Nephron progenitor cell (in vitro differentiated cells): Measurements from ENCODE around the gene FLT3LG.

Experiments
- DNase-seq: peaks from one replicate; pipeline ENCODE4 v3.0.0; 2021
- H3K27ac Mint-ChIP-seq: 2 replicates; pipeline ENCODE4 v1.8.0; 2021; ENCODE audit warnings: mild to moderate bottlenecking, moderate library complexity, mixed read lengths
- H3K27me3 Mint-ChIP-seq: 2 replicates; pipeline ENCODE4 v1.8.0; 2021; ENCODE audit warnings: mild to moderate bottlenecking, low read depth, mixed read lengths; ENCODE audit not compliant: poor library complexity
- H3K36me3 Mint-ChIP-seq: 2 replicates; pipeline ENCODE4 v1.8.0; 2021; ENCODE audit warnings: low read depth, mixed read lengths
- H3K4me1 Mint-ChIP-seq: 2 replicates; pipeline ENCODE4 v1.8.0; 2021; ENCODE audit warnings: mixed read lengths
- H3K4me3 Mint-ChIP-seq: 2 replicates; pipeline ENCODE4 v1.8.0; 2021; ENCODE audit warnings: mild to moderate bottlenecking, moderate library complexity, mixed read lengths
- H3K9me3 Mint-ChIP-seq: 2 replicates; pipeline ENCODE4 v1.8.0; 2021; ENCODE audit warnings: mild to moderate bottlenecking, moderate library complexity, mixed read lengths
- TF ChIP-seq, protein P1 (sequence below): fragments of 200-600 bp; sonication (generic); IDR thresholded peaks from 2 replicates; pipeline ENCODE4 v1.5.0; 2021; ENCODE audit warnings: antibody characterized with exemption

FLT3LG gene

DNA sequence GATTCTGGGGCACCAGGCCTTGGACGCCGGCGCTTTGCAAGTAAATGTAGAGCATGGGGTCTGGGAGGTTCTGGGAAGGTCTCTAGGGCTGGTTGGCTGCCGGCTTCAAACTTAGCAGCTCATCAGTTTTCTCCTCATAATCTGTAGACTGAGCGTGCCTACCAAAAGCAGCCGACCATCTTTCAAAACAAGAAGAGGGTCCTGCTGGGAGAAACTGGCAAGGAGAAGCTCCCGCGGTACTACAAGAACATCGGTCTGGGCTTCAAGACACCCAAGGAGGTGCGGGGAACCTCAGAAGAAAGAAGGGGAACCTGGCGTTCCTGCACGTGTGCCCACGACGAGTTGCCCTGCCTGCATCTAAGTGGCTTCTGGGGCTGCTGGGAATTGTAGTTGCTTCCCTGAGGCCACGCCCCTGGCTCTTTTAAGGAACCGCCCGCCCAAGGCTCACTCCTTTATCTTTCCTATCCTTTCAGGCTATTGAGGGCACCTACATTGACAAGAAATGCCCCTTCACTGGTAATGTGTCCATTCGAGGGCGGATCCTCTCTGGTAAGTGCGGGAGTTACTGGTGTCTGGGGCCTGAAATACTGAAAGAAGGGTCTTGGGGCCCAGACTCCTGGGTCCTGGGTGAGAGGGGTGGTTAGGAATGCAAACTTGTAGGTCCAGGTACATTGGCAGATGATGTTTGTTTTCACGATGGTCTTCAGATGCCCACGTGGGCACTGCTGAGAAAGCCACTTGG lies 23.2 kb downstream of the FLT3LG start:
- peaks cover 43% of the 10 kb centered on the region for H3K36me3 Mint-ChIP-seq
- peak overlapping the region; percentile 99 for H3K27ac Mint-ChIP-seq
- H3K9me3 Mint-ChIP-seq, result peaks cover 7% of the 10 kb centered on the region
- peak overlapping the region; percentile 99 for H3K4me3 Mint-ChIP-seq
- peaks cover 10% of the 10 kb centered on the region for H3K27me3 Mint-ChIP-seq
- H3K4me1 Mint-ChIP-seq, result peaks cover 49% of the 10 kb centered on the region
- DNase-seq, result no peak
- TF ChIP-seq, protein P1, sequence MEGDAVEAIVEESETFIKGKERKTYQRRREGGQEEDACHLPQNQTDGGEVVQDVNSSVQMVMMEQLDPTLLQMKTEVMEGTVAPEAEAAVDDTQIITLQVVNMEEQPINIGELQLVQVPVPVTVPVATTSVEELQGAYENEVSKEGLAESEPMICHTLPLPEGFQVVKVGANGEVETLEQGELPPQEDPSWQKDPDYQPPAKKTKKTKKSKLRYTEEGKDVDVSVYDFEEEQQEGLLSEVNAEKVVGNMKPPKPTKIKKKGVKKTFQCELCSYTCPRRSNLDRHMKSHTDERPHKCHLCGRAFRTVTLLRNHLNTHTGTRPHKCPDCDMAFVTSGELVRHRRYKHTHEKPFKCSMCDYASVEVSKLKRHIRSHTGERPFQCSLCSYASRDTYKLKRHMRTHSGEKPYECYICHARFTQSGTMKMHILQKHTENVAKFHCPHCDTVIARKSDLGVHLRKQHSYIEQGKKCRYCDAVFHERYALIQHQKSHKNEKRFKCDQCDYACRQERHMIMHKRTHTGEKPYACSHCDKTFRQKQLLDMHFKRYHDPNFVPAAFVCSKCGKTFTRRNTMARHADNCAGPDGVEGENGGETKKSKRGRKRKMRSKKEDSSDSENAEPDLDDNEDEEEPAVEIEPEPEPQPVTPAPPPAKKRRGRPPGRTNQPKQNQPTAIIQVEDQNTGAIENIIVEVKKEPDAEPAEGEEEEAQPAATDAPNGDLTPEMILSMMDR, result no peak

DNA sequence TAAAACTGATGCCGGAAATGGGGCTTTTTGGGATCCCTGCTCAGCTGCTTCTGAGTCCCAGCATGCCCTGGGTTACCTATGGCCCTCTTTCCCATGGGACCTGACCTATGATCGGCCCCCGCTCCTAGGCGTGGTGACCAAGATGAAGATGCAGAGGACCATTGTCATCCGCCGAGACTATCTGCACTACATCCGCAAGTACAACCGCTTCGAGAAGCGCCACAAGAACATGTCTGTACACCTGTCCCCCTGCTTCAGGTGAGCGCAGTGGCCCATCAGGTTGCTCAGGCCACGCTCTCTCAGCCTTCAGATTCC lies 23.7 kb downstream of the FLT3LG start:
- Mint-ChIP-seq H3K36me3 (peaks cover 38% of the 10 kb centered on the region), H3K27me3 (peaks cover 10% of the 10 kb centered on the region), H3K27ac (peak overlapping the region; percentile 42), H3K4me3 (peak overlapping the region; percentile 99), H3K9me3 (peaks cover 7% of the 10 kb centered on the region), H3K4me1 (peaks cover 53% of the 10 kb centered on the region)
- DNase-seq, result no peak
- TF ChIP-seq, protein P1, result no peak

- peak overlapping the region; percentile 99 for H3K4me3 Mint-ChIP-seq
- H3K9me3 Mint-ChIP-seq, result peaks cover 7% of the 10 kb centered on the region
- TF ChIP-seq, protein P1, result no peak
- H3K4me1 Mint-ChIP-seq, result peaks cover 60% of the 10 kb centered on the region
- peaks cover 31% of the 10 kb centered on the region for H3K36me3 Mint-ChIP-seq
- no peak for DNase-seq
- peak overlapping the region; percentile 92 for H3K27ac Mint-ChIP-seq
- H3K27me3 Mint-ChIP-seq, result peaks cover 10% of the 10 kb centered on the region
Measured at GRCh38 chr19:49498475-49498874, 24.5 kb downstream of the FLT3LG start.

GRCh38 chr19:49499030-49499670 lies 25.1 kb downstream of the FLT3LG start:
- Mint-ChIP-seq H3K9me3 (peaks cover 7% of the 10 kb centered on the region), H3K36me3 (peaks cover 28% of the 10 kb centered on the region), H3K4me3 (peak overlapping the region; percentile 99), H3K4me1 (peaks cover 62% of the 10 kb centered on the region), H3K27ac (peak overlapping the region; percentile 92), H3K27me3 (peaks cover 10% of the 10 kb centered on the region)
- DNase-seq, result no peak
- TF ChIP-seq, protein P1, result no peak

- Mint-ChIP-seq H3K9me3 (no peaks in the 10 kb centered on the region), H3K36me3 (peaks cover 14% of the 10 kb centered on the region), H3K27me3 (peaks cover 5% of the 10 kb centered on the region), H3K4me1 (peaks cover 47% of the 10 kb centered on the region), H3K4me3 (no peak overlapping the region), H3K27ac (no peak overlapping the region)
- DNase-seq, result no peak
- TF ChIP-seq, protein P1, result peak; percentile 45
Measured at GRCh38 chr19:49502866-49503581, 29.0 kb downstream of the FLT3LG start.
